Erythroblast (primary cell): Measurements from ENCODE around the gene CERS2.

Experiments
- GATA1 ChIP-seq: IDR thresholded peaks from 2 replicates; pipeline ENCODE4 v1.6.1; 2011; ENCODE audit warnings: low read depth, mild to moderate bottlenecking, control low read depth, low read length, moderate library complexity
- POLR2A ChIP-seq: IDR thresholded peaks from 2 replicates; pipeline ENCODE4 v1.6.1; 2011; ENCODE audit warnings: mild to moderate bottlenecking, low read length

- no peak for TF ChIP-seq POLR2A
- TF ChIP-seq GATA1: no peak
Observed at GRCh38 chr1:150970808-150971582, 3.6 kb downstream of the CERS2 start.
